NOMO-1 treated with DMSO at 0.1 percent for 48 hours (cell line): ENCODE data around the gene RPSA.
"Not testable (repeated sequence)": the region's sequence is repeated elsewhere in the genome, so short reads cannot be mapped to it uniquely, and the experiment has no call there.

Experiments
- DNase-seq: peaks from one replicate; lab custom pipeline; 2025; ENCODE audit not compliant: unreplicated experiment; lab: John Stamatoyannopoulos, UW

The RPSA gene

GRCh38 chr3:39406368-39407258, at the start of gene RPSA:
RPSA (plus strand) TSS chr3:39406720; CDS start chr3:39407654, 934 bp downstream.
- DNase-seq, result peak; percentile 99

DNA sequence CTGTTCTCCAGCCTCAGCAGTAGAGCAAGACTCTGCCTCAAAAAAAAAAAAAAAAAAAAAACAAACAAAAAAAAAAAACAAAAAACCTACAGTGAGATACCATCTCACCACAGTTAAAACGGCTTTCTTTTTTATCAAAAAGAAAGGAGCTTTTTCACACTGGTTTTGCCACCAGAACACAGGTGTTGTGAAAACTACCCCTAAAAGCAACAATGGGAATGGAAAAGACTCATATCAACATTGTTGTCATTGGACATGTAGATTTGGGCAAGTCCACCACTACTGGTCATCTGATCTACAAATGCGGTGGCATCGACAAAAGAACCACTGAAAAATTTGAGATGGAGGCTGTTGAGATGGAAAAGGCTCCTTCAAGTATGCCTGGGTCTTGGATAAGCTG, 48.2 kb upstream of the RPSA start:
- no peak for DNase-seq

DNA sequence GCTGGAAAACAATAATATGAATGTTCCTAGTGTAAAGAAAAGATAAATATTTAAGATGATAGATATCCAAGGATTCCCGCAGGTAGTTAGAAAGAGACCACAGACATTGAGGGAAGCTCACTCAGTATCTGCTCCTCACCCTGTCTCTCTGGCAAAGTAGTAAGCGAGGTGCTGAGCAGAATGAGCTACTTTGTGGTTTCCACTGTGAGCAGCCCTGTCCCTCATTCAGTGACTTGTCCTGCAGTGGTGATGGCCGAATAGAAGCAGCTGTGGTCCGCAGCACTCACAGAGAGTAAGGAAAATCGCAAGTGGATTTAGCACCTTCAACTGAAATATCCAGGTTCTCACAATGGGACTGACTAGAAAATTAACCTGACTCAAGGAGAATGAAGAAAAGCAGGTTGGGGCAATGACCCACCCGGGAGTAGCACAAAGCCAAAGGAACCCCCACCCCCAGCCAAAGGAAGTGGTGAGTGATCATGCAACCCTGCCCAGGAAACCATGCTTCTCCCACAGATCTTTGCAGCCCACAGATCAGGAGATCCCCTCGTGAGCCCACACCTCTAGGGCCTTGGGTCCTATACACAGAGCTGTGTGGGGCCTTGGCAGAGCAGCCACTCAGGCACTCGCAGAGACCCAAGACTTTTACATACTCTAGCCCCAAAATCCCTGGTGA, 45.1 kb upstream of the RPSA start:
- no peak for DNase-seq

- no peak for DNase-seq
Observed at GRCh38 chr3:39362192-39362591, 44.3 kb upstream of the RPSA start.

GRCh38 chr3:39362812-39363211, 43.7 kb upstream of the RPSA start:
- DNase-seq, result no peak

- not testable (repeated sequence) for DNase-seq
Observed at GRCh38 chr3:39370450-39370849, 36.1 kb upstream of the RPSA start.

- DNase-seq, result no peak
Observed at GRCh38 chr3:39372833-39373232, 33.7 kb upstream of the RPSA start.

DNA sequence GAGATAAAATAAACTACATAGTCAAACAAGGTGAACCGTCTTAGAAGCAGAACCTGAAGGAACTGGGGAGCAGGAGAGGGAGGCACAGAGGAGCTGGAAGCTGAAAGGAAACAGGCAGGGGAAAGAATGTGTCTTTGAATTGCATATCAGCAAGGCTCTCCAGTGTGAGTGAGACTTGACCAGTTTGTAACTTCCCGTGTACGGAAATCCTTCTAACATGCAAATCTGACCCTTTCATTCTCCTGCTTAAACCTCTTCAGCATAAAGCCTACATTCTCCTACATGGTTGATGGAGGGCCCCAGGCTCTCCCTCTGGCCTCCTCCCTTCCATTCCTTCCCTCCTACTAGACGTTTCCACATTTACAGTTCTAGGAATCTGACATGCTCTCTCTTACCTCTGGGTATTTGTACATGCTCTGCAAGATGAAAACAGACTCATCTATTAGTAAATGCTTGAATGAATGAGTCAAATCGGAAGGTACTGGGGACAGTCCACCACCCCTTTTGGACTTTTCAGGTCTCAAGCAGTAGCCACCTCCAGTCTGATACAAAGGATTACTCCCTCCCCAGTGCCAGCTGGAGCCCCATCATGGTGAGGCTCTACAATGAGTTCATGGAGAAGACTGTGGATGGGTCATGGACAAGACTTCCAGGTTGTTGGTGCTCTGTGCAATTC, 29.4 kb upstream of the RPSA start:
- DNase-seq, result no peak

DNA sequence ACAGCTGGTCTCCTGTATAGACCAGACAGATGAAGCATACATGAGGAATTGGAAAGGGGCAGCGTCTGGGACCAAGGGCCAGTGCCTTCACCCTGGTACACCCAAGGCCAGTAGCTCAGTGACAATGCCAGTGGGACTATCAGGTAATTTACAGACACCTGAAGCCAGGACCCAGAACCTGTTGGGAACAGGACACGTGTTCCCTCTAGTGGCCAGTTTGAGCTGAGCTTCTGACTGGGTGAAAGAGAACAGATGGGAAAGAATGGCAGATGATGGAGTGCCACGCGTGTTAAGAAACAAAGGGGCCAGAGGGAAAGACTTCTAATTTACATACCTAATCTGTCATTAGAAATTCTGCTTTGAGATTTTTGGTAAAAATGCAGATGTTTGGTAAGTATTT, 28.4 kb upstream of the RPSA start:
- DNase-seq, result no peak

GRCh38 chr3:39378957-39379777, 27.4 kb upstream of the RPSA start:
- DNase-seq, result no peak

GRCh38 chr3:39379778-39380155, 26.8 kb upstream of the RPSA start:
- DNase-seq, result no peak

GRCh38 chr3:39381432-39381831, 25.1 kb upstream of the RPSA start:
- no peak for DNase-seq

GRCh38 chr3:39383045-39383880, 23.3 kb upstream of the RPSA start, which contains the start of gene SLC25A38:
SLC25A38 (plus strand) TSS chr3:39383370; CDS start chr3:39383725, 355 bp downstream.
- DNase-seq, result no peak

DNA sequence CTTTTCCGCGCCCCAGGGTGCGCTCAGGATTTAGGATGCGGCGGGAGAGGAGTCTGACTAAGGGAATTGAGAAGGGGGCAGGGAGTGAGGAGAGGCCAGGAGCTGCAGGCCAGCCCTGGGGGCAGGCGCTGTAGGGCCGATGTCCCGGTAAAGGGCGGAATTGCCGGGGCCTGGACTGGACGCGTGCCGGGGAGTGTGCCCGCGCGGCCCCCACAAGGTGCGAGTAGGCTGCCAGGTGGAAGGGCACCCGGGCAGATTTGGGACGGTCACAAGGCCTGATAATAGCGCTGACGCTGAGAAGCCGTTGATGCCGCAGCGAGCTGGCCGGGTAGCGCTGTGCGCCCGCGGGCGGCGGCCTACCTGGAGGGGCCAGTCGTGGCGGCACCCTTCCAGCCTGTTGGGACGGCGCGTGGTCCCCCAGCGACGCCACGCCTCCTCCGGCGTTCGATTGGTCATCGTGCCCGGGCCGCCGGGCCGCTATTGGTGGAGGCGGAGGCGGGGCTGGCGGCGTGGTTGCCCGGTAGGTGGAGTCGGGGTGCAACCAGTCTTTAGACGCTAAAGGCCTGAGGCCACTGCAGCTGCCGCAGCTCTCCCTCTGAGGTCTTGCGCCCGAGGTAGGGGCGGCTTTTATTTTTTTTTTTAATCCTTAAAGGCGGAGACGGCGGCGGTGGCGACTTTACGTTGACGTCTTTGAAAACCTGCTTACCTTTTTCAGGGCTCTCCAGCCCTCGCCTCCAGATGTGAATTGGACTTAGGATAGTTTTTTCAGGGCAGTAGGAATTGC, 22.4 kb upstream of the RPSA start:
- DNase-seq, result no peak

DNA sequence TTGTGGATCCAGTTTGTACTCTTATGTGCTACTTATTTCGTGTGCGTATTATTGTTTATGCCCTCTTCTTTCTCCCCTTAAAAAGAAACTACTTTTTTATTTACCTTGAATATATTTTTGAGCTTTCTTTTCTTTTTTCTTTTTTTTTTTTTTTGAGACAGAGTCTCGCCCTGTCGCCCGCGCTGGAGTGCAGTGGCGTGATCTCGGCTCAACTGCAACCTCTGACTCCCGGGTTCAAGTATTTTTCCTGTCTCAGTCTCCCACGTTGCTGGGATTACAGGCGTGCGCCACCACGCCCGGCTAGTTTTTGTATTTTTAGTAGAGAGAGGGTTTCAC, 21.9 kb upstream of the RPSA start:
- DNase-seq, result no peak

DNA sequence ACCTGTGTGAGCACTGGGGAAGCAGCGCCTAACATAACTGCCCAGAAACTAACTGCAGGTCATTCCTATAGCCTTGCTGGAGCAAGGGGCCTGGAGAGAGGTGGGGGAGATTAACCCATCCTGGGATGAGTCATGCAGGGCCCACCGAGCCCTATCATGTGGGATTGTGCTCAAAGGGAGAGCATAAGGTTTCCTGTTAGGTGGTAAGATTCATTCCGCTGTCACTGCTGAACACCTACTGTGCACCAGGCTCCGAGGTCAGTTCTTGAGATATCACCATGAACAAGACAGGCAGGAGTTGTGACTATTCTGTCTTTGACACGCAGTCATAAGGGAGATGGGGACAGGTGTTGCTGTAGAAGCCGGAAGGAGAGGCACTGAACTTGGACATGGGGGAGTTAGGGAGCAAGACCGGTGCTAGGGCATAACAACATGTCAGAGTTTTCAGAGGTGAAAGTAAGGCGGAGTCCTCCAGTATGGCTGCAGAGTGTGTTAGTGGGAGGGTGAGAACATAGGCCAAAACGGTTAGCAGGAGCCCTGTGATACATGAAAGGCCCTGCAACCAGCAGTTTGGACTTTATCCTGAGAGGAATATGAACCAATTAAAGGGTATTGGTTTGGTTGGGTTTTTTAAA, 20.9 kb upstream of the RPSA start:
- no peak for DNase-seq

GRCh38 chr3:39386318-39386717, 20.2 kb upstream of the RPSA start:
- no peak for DNase-seq

DNA sequence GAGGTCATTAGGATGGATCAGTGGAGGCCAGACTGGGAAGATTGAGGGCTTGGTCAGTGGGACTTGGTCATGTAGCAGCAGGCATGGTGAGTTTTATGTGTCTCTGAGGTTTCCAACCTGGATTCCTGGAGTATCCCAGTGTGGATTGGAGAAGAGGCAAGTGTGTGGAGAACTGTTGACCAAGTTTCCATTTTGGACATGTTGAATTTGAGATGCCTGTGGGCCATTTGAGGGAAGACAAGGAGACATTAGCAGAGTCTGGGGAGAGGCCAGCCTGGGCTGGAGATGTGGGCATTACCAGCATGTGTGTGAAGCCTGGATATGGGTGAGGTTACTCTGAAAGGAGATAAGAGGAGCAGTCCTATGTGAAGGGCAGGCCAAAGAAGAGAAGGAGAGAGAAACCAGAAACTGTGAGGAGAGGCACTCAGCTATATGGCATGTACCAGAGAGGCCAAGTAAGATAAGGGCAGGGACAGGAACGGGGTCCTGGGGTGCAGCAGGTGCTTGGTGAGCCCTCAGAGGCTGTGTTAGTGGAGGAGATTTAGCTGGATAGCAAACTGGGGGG, 19.0 kb upstream of the RPSA start:
- no peak for DNase-seq

- DNase-seq, result no peak
Observed at GRCh38 chr3:39388153-39388552, 18.4 kb upstream of the RPSA start.
